Diencephalon (tissue), 1 donor: ENCODE measurements around the gene YIPF1. TPM values are rescaled to one million over a fixed set of nuclear protein-coding genes. Genes with fewer than 3 reads are reported as not detected.

Experiments
- small RNA-seq: library from RNA; depleted of rRNA; stranded (forward); fragments of <200 nt; gene quantifications from one replicate; pipeline ENCODE3, GENCODE V24; 2014
- total RNA-seq: library from RNA; depleted of rRNA; stranded (reverse); fragments of >200 nt; gene quantifications from one replicate; pipeline ENCODE4 v1.2.3, GENCODE V29; 2014

YIPF1 gene
- 26.8 TPM for total RNA-seq

GRCh38 chr1:53889304-53890298, at the start of gene YIPF1:
TSS of gene YIPF1 (minus strand) at chr1:53889797. CDS start at chr1:53888937, 860 bp downstream.

GRCh38 chr1:53893999-53894636, 4.5 kb upstream of the YIPF1 start, which contains the start of gene DIO1:
TSS of gene DIO1 (plus strand) at chr1:53894187. CDS start at chr1:53894211, 24 bp downstream.

GRCh38 chr1:53837924-53838653, 51.5 kb downstream of the YIPF1 start, which contains the start of gene NDC1:
TSS of gene NDC1 (minus strand) at chr1:53838296. CDS start at chr1:53838261, 35 bp downstream.

Small RNA genes lying within 50 kb of the gene (small RNA-seq; reads per million reads assigned to genes)
- not detected for gene AL049745.1

Other genes starting within 250 kb of the YIPF1 start
- gene GLIS1, start 150.6 kb downstream of the YIPF1 start, total RNA-seq: 0.23 TPM
- gene NDC1, start 51.5 kb downstream of the YIPF1 start, total RNA-seq: 36.0 TPM
- gene DIO1, start 4.4 kb upstream of the YIPF1 start, total RNA-seq: not detected
- gene IFT25, start 55.9 kb upstream of the YIPF1 start, total RNA-seq: 31.1 TPM
- gene LRRC42, start 56.6 kb upstream of the YIPF1 start, total RNA-seq: 20.8 TPM
- gene LDLRAD1, start 128.4 kb upstream of the YIPF1 start, total RNA-seq: not detected
- gene TMEM59, start 163.4 kb upstream of the YIPF1 start, total RNA-seq: 109 TPM
- gene TCEANC2, start 163.8 kb upstream of the YIPF1 start, total RNA-seq: 8.3 TPM